ENCODE data around the gene ANKRD27. TPM values are rescaled to one million over a fixed set of nuclear protein-coding genes. Genes with fewer than 3 reads are reported as not detected.

ANKRD27 gene
- total RNA-seq, 2 donors from 2014 or later = 9.6 to 16.2 TPM

GRCh38 chr19:32627714-32628270, 47.2 kb downstream of the ANKRD27 start:
- intact Hi-C loops (cut with DNase I) = no loop called here
- H3K9me3 ChIP-seq = no peaks in the 10 kb centered on the region
- H3K36me3 ChIP-seq (replicated peaks in 1 of 2; ENCODE audit: insufficient read depth in 1 of 2, low read depth in 2 of 2) = peaks cover 0 to 5% of the 10 kb centered on the region in 2 donors
- 85% methylated on average over 7 to 14 of the region's 15 CpGs for WGBS, 2 donors
- no peak for TF ChIP-seq CTCF (IDR thresholded peaks at IDR 0.05)
- TF ChIP-seq POLR2A (IDR thresholded peaks at IDR 0.05) = no peak
- H3K4me1 ChIP-seq = no peaks in the 10 kb centered on the region
- ATAC-seq = no peak
- H3K27ac ChIP-seq = no peak overlapping the region
- H3K4me3 ChIP-seq = no peak overlapping the region
- H3K27me3 ChIP-seq = no peaks in the 10 kb centered on the region
- DNase-seq = no peak

- H3K4me3 ChIP-seq = no peak overlapping the region
- H3K9me3 ChIP-seq = no peaks in the 10 kb centered on the region
- H3K4me1 ChIP-seq = no peaks in the 10 kb centered on the region
- ATAC-seq (no peak), DNase-seq (no peak)
- WGBS, 2 donors = 94% methylated on average over 4 of the region's 4 CpGs
- no peak overlapping the region for H3K27ac ChIP-seq
- H3K36me3 ChIP-seq (replicated peaks in 1 of 2; ENCODE audit: insufficient read depth in 1 of 2, low read depth in 2 of 2) = peaks cover 0 to 8% of the 10 kb centered on the region in 2 donors
- H3K27me3 ChIP-seq = no peaks in the 10 kb centered on the region
- no peak for TF ChIP-seq CTCF (IDR thresholded peaks at IDR 0.05)
- no peak for TF ChIP-seq POLR2A (IDR thresholded peaks at IDR 0.05)
- intact Hi-C loops (cut with DNase I) = no loop called here
Measured at GRCh38 chr19:32626969-32627368, 48.0 kb downstream of the ANKRD27 start.

- Histone ChIP-seq H3K4me1 (no peaks in the 10 kb centered on the region), H3K9me3 (no peaks in the 10 kb centered on the region), H3K27me3 (no peaks in the 10 kb centered on the region), H3K27ac (no peak overlapping the region), H3K36me3 (replicated peaks in 1 of 2; ENCODE audit: insufficient read depth in 1 of 2, low read depth in 2 of 2) (peaks cover 0 to 10% of the 10 kb centered on the region in 2 donors), H3K4me3 (no peak overlapping the region)
- intact Hi-C loops (cut with DNase I) = no loop called here
- ATAC-seq = no peak
- TF ChIP-seq CTCF (IDR thresholded peaks at IDR 0.05) = no peak
- TF ChIP-seq POLR2A (IDR thresholded peaks at IDR 0.05) = no peak
- DNase-seq = no peak
- WGBS, 2 donors = 87 to 89% methylated on average over 6 of the region's 6 CpGs
Measured at GRCh38 chr19:32624410-32624809, 50.6 kb downstream of the ANKRD27 start.

- no peaks in the 10 kb centered on the region for H3K27me3 ChIP-seq
- no peaks in the 10 kb centered on the region for H3K4me1 ChIP-seq
- no peak overlapping the region for H3K27ac ChIP-seq
- intact Hi-C loops (cut with DNase I) = no loop called here
- DNase-seq (no peak), ATAC-seq (no peak)
- peaks cover 0 to 13% of the 10 kb centered on the region in 2 donors for H3K36me3 ChIP-seq (replicated peaks in 1 of 2; ENCODE audit: insufficient read depth in 1 of 2, low read depth in 2 of 2)
- WGBS, 2 donors = 72 to 78% methylated on average over 12 of the region's 12 CpGs
- TF ChIP-seq POLR2A (IDR thresholded peaks at IDR 0.05) (no peak), CTCF (IDR thresholded peaks at IDR 0.05) (no peak)
- no peak overlapping the region for H3K4me3 ChIP-seq
- no peaks in the 10 kb centered on the region for H3K9me3 ChIP-seq
Measured at GRCh38 chr19:32622002-32622401, 53.0 kb downstream of the ANKRD27 start.

- H3K36me3 ChIP-seq (replicated peaks in 1 of 2; ENCODE audit: insufficient read depth in 1 of 2, low read depth in 2 of 2) = peaks cover 4 to 17% of the 10 kb centered on the region in 2 donors
- no peak overlapping the region for H3K27ac ChIP-seq
- no peak for DNase-seq
- no peak for ATAC-seq
- intact Hi-C loops (cut with DNase I) = no loop called here
- no peaks in the 10 kb centered on the region for H3K9me3 ChIP-seq
- no peaks in the 10 kb centered on the region for H3K4me1 ChIP-seq
- H3K27me3 ChIP-seq = no peaks in the 10 kb centered on the region
- H3K4me3 ChIP-seq = no peak overlapping the region
- WGBS, 2 donors = 90 to 91% methylated on average over 11 to 23 of the region's 23 CpGs
- no peak for TF ChIP-seq CTCF (IDR thresholded peaks at IDR 0.05)
- TF ChIP-seq POLR2A (IDR thresholded peaks at IDR 0.05) = no peak
Measured at GRCh38 chr19:32619051-32619685, 55.8 kb downstream of the ANKRD27 start.
